T-helper 17 cell (primary cell): ENCODE data around the gene SEC14L2. TPM values are rescaled to one million over a fixed set of nuclear protein-coding genes. Genes with fewer than 3 reads are reported as not detected.

Experiments used
- ATAC-seq: fragments of 150-1000 bp; cut with Tn5 transposase; 2 replicates; pipeline ENCODE4 v1.10.0; 2021; ENCODE audit warnings: mild to moderate bottlenecking, moderate library complexity
- DNase-seq, 3 donors: peaks; one replicate each; pipeline versions ENCODE4 v3.0.0 to v3.0.0-alpha.2; 2020 to 2021
- H3K9me3 ChIP-seq: one replicate; pipeline ENCODE4 v1.7.0; 2013; ENCODE audit warnings: low read length, mild to moderate bottlenecking; ENCODE audit not compliant: control insufficient read depth, poor library complexity, severe bottlenecking
- H3K27ac Mint-ChIP-seq: one replicate; pipeline ENCODE4 v1.8.0; 2022; ENCODE audit warnings: mild to moderate bottlenecking, moderate library complexity, mixed read lengths
- H3K27me3 Mint-ChIP-seq: one replicate; pipeline ENCODE4 v1.8.0; 2022; ENCODE audit warnings: mixed read lengths
- H3K36me3 Mint-ChIP-seq: one replicate; pipeline ENCODE4 v1.8.0; 2022; ENCODE audit warnings: low read depth, mixed read lengths
- H3K4me1 Mint-ChIP-seq: one replicate; pipeline ENCODE4 v1.8.0; 2022; ENCODE audit warnings: mild to moderate bottlenecking, mixed read lengths
- H3K4me3 Mint-ChIP-seq: one replicate; pipeline ENCODE4 v1.8.0; 2022; ENCODE audit warnings: mild to moderate bottlenecking, moderate library complexity, mixed read lengths
- total RNA-seq, 4 donors: library from RNA in 2 of 4; stranded (reverse) in 2 of 4; gene quantifications; one replicate each; pipeline ENCODE4 v1.2.3 and lab custom pipeline; 2022 to 2026

The SEC14L2 gene
- total RNA-seq, 2 donors from 2014 or later = 37.2 to 62.6 TPM

GRCh38 chr22:30420347-30421125 is 23.7 kb downstream of the SEC14L2 start:
- no peaks in the 10 kb centered on the region for H3K9me3 ChIP-seq
- DNase-seq = no peak
- no peak for ATAC-seq
- no peak overlapping the region for H3K4me3 Mint-ChIP-seq
- no peaks in the 10 kb centered on the region for H3K27me3 Mint-ChIP-seq
- H3K4me1 Mint-ChIP-seq = peaks cover 28% of the 10 kb centered on the region
- H3K36me3 Mint-ChIP-seq = peaks cover 4% of the 10 kb centered on the region
- no peak overlapping the region for H3K27ac Mint-ChIP-seq

GRCh38 chr22:30421695-30422480 is 25.1 kb downstream of the SEC14L2 start:
- DNase-seq = no peak
- H3K4me3 Mint-ChIP-seq = peak overlapping the region; percentile 95
- peaks cover 2% of the 10 kb centered on the region for H3K36me3 Mint-ChIP-seq
- no peaks in the 10 kb centered on the region for H3K9me3 ChIP-seq
- no peak for ATAC-seq
- peak overlapping the region; percentile 97 for H3K27ac Mint-ChIP-seq
- H3K4me1 Mint-ChIP-seq = peaks cover 38% of the 10 kb centered on the region
- H3K27me3 Mint-ChIP-seq = no peaks in the 10 kb centered on the region

- H3K9me3 ChIP-seq = no peaks in the 10 kb centered on the region
- Mint-ChIP-seq H3K27ac (peak overlapping the region; percentile 97), H3K36me3 (peaks cover 2% of the 10 kb centered on the region), H3K4me1 (peaks cover 42% of the 10 kb centered on the region), H3K4me3 (peak overlapping the region; percentile 95), H3K27me3 (no peaks in the 10 kb centered on the region)
- DNase-seq (peak in 1 of 3 donors; percentile 22), ATAC-seq (no peak)
Measured at GRCh38 chr22:30422481-30423300, 25.9 kb downstream of the SEC14L2 start.

- ATAC-seq (peak; percentile 1), DNase-seq (peak; percentile 22 to 37 (median 27))
Measured at GRCh38 chr22:30423301-30423958, 26.6 kb downstream of the SEC14L2 start.

GRCh38 chr22:30423959-30424533 is 27.2 kb downstream of the SEC14L2 start:
- peak overlapping the region; percentile 97 for H3K27ac Mint-ChIP-seq
- H3K4me1 Mint-ChIP-seq = peaks cover 42% of the 10 kb centered on the region
- peak overlapping the region; percentile 95 for H3K4me3 Mint-ChIP-seq
- DNase-seq = peak; percentile 92 to 97 (median 93)
- H3K27me3 Mint-ChIP-seq = no peaks in the 10 kb centered on the region
- peak; percentile 86 for ATAC-seq
- no peaks in the 10 kb centered on the region for H3K9me3 ChIP-seq
- peaks cover 2% of the 10 kb centered on the region for H3K36me3 Mint-ChIP-seq

More at GRCh38 chr22:30423301-30423958, 26.6 kb downstream of the SEC14L2 start:
- no peaks in the 10 kb centered on the region for H3K9me3 ChIP-seq
- Mint-ChIP-seq H3K27ac (peak overlapping the region; percentile 97), H3K4me3 (peak overlapping the region; percentile 95), H3K4me1 (peaks cover 42% of the 10 kb centered on the region), H3K27me3 (no peaks in the 10 kb centered on the region), H3K36me3 (peaks cover 2% of the 10 kb centered on the region)

GRCh38 chr22:30424534-30425326 is 27.9 kb downstream of the SEC14L2 start:
- H3K4me1 Mint-ChIP-seq = peaks cover 42% of the 10 kb centered on the region

GRCh38 chr22:30425327-30425615 is 28.5 kb downstream of the SEC14L2 start:
- H3K27ac Mint-ChIP-seq = peak overlapping the region; percentile 97
- DNase-seq = no peak
- H3K4me3 Mint-ChIP-seq = peak overlapping the region; percentile 95
- H3K4me1 Mint-ChIP-seq = peaks cover 44% of the 10 kb centered on the region
- no peaks in the 10 kb centered on the region for H3K9me3 ChIP-seq
- no peaks in the 10 kb centered on the region for H3K27me3 Mint-ChIP-seq
- ATAC-seq = no peak
- peaks cover 2% of the 10 kb centered on the region for H3K36me3 Mint-ChIP-seq

More at GRCh38 chr22:30424534-30425326, 27.9 kb downstream of the SEC14L2 start:
- peak; percentile 0 for ATAC-seq
- no peaks in the 10 kb centered on the region for H3K9me3 ChIP-seq
- H3K36me3 Mint-ChIP-seq = no peaks in the 10 kb centered on the region
- H3K4me3 Mint-ChIP-seq = peak overlapping the region; percentile 95
- peak overlapping the region; percentile 97 for H3K27ac Mint-ChIP-seq
- no peak for DNase-seq
- H3K27me3 Mint-ChIP-seq = no peaks in the 10 kb centered on the region

- Mint-ChIP-seq H3K36me3 (peaks cover 2% of the 10 kb centered on the region), H3K27me3 (no peaks in the 10 kb centered on the region), H3K27ac (peak within 1 kb of the TSS; percentile 97), H3K4me3 (peak within 1 kb of the TSS; percentile 95), H3K4me1 (peaks cover 44% of the 10 kb centered on the region)
- no peaks in the 10 kb centered on the region for H3K9me3 ChIP-seq
- ATAC-seq = peak; percentile 19
- DNase-seq = peak; percentile 39 to 45 (median 45)
Measured at GRCh38 chr22:30425616-30426387, 29.0 kb downstream of the SEC14L2 start, which contains the start of gene MTFP1. Gene MTFP1, plus strand, starts transcription at chr22:30425768. Its CDS starts 112 bp downstream, at chr22:30425880.

- peak; percentile 52 for ATAC-seq
- no peaks in the 10 kb centered on the region for H3K9me3 ChIP-seq
- Mint-ChIP-seq H3K27ac (peak overlapping the region; percentile 97), H3K36me3 (peaks cover 2% of the 10 kb centered on the region), H3K4me1 (peaks cover 44% of the 10 kb centered on the region), H3K27me3 (no peaks in the 10 kb centered on the region), H3K4me3 (peak overlapping the region; percentile 95)
- DNase-seq = peak; percentile 69 to 82 (median 72)
Measured at GRCh38 chr22:30426388-30427353, 29.9 kb downstream of the SEC14L2 start.

- Mint-ChIP-seq H3K36me3 (peaks cover 2% of the 10 kb centered on the region), H3K27ac (peak overlapping the region; percentile 97), H3K4me1 (peaks cover 33% of the 10 kb centered on the region), H3K27me3 (no peaks in the 10 kb centered on the region), H3K4me3 (no peak overlapping the region)
- DNase-seq (no peak), ATAC-seq (no peak)
- H3K9me3 ChIP-seq = no peaks in the 10 kb centered on the region
Measured at GRCh38 chr22:30427871-30428270, 31.1 kb downstream of the SEC14L2 start.
